Vagina (tissue), 2 donors: ENCODE measurements around the gene RIN3.

Source experiments
- CTCF ChIP-seq, 3 experiments: fragments of 450-650 bp in 2 of 3; fragments of 200-600 bp in 1 of 3; sonication (generic) in 1 of 3; IDR thresholded peaks; one replicate each; pipeline ENCODE4 v1.5.1; 2017 to 2019; ENCODE audit warnings: antibody characterized with exemption in 3 of 3, mild to moderate bottlenecking in 2 of 3, moderate library complexity in 2 of 3
- POLR2A ChIP-seq, 2 donors: fragments of 450-650 bp; IDR thresholded peaks; one replicate each; pipeline ENCODE4 v1.6.1; 2017; ENCODE audit warnings: antibody characterized with exemption in 2 of 2, mild to moderate bottlenecking in 2 of 2, moderate library complexity in 2 of 2
- POLR2AphosphoS5 ChIP-seq, 2 donors: sonication (generic); formaldehyde crosslinking; IDR thresholded peaks; one replicate each; pipeline ENCODE4 v1.9.0; 2017; ENCODE audit warnings: antibody characterized with exemption in 2 of 2, mild to moderate bottlenecking in 2 of 2, low read depth in 1 of 2; ENCODE audit not compliant: insufficient read depth in 1 of 2

- TF ChIP-seq CTCF (IDR thresholded peaks at IDR 0.05) (no peak), POLR2AphosphoS5 (IDR thresholded peaks at IDR 0.05; ENCODE audit: insufficient read depth in 1 of 2, low read depth in 1 of 2) (no peak), POLR2A (IDR thresholded peaks at IDR 0.05) (no peak)
Measured at GRCh38 chr14:92627707-92628215, 114.2 kb downstream of the RIN3 start.
